ENCODE results near the gene RCN1.

Gene RCN1

DNA sequence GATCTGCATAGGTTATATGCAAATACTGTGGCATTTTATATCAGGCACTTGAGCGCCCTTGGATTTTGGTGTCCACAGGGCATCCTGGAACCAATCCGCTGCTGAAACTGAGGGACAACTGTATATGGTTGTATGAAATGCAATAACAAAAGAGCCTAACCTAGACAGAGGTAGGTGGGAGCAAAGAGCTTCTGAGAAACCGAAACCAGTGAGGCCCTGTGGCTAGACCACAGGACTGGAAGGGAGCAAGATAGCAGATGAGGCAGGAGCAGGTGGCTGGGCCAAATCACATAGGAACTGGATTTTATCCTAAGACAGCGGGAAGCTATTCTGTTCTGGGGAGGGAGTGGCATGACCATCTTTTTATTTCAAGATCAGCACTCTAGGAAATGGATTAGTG lies 30.1 kb downstream of the RCN1 start:
- no peak overlapping the region for H3K4me3 ChIP-seq (ENCODE audit: low read length)
- H3K9me3 ChIP-seq (ENCODE audit: insufficient read depth, low read length): no peaks in the 10 kb centered on the region
- no peak overlapping the region for H3K9ac ChIP-seq (ENCODE audit: low read length)
- H3K79me2 ChIP-seq (ENCODE audit: low read length): no peaks in the 10 kb centered on the region
- no peaks in the 10 kb centered on the region for H3K27me3 ChIP-seq (ENCODE audit: low read depth, low read length)
- TF ChIP-seq EZH2phosphoT487 (IDR thresholded peaks at IDR 0.05; ENCODE audit: low read depth): no peak
- TF ChIP-seq, protein P1, sequence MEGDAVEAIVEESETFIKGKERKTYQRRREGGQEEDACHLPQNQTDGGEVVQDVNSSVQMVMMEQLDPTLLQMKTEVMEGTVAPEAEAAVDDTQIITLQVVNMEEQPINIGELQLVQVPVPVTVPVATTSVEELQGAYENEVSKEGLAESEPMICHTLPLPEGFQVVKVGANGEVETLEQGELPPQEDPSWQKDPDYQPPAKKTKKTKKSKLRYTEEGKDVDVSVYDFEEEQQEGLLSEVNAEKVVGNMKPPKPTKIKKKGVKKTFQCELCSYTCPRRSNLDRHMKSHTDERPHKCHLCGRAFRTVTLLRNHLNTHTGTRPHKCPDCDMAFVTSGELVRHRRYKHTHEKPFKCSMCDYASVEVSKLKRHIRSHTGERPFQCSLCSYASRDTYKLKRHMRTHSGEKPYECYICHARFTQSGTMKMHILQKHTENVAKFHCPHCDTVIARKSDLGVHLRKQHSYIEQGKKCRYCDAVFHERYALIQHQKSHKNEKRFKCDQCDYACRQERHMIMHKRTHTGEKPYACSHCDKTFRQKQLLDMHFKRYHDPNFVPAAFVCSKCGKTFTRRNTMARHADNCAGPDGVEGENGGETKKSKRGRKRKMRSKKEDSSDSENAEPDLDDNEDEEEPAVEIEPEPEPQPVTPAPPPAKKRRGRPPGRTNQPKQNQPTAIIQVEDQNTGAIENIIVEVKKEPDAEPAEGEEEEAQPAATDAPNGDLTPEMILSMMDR (IDR thresholded peaks at IDR 0.05; ENCODE audit: low read depth, low read length): no peak
- no peak overlapping the region for H2AFZ ChIP-seq (ENCODE audit: low read depth, low read length)
- H4K20me1 ChIP-seq (ENCODE audit: insufficient read depth, low read length): no peaks in the 10 kb centered on the region
- no peak overlapping the region for H3K4me2 ChIP-seq (ENCODE audit: low read length)
- H3K4me1 ChIP-seq (ENCODE audit: low read length): peaks cover 4% of the 10 kb centered on the region; the same call in 1 of the 2 replicates
- H3K27ac ChIP-seq (ENCODE audit: low read length): no peak overlapping the region
- no peaks in the 10 kb centered on the region for H3K36me3 ChIP-seq (replicated peaks; ENCODE audit: low read depth, low read length)

GRCh38 chr11:32122200-32122599 lies 31.3 kb downstream of the RCN1 start:
- no peaks in the 10 kb centered on the region for H3K79me2 ChIP-seq (ENCODE audit: low read length)
- peaks cover 4% of the 10 kb centered on the region; the same call in 1 of the 2 replicates for H3K4me1 ChIP-seq (ENCODE audit: low read length)

GRCh38 chr11:32131321-32131720 lies 40.4 kb downstream of the RCN1 start:
- no peak overlapping the region for H3K4me2 ChIP-seq (ENCODE audit: low read length)

More at GRCh38 chr11:32122200-32122599, 31.3 kb downstream of the RCN1 start:
- Histone ChIP-seq H3K36me3 (replicated peaks; ENCODE audit: low read depth, low read length) (no peaks in the 10 kb centered on the region), H3K27me3 (ENCODE audit: low read depth, low read length) (peaks cover 1% of the 10 kb centered on the region; the same call in 1 of the 2 replicates), H3K4me3 (ENCODE audit: low read length) (no peak overlapping the region), H3K4me2 (ENCODE audit: low read length) (no peak overlapping the region), H3K9ac (ENCODE audit: low read length) (no peak overlapping the region), H4K20me1 (ENCODE audit: insufficient read depth, low read length) (no peaks in the 10 kb centered on the region), H2AFZ (ENCODE audit: low read depth, low read length) (no peak overlapping the region), H3K9me3 (ENCODE audit: insufficient read depth, low read length) (no peaks in the 10 kb centered on the region), H3K27ac (ENCODE audit: low read length) (no peak overlapping the region)
- TF ChIP-seq EZH2phosphoT487 (IDR thresholded peaks at IDR 0.05; ENCODE audit: low read depth): no peak
- TF ChIP-seq, protein P1 (IDR thresholded peaks at IDR 0.05; ENCODE audit: low read depth, low read length): no peak

DNA sequence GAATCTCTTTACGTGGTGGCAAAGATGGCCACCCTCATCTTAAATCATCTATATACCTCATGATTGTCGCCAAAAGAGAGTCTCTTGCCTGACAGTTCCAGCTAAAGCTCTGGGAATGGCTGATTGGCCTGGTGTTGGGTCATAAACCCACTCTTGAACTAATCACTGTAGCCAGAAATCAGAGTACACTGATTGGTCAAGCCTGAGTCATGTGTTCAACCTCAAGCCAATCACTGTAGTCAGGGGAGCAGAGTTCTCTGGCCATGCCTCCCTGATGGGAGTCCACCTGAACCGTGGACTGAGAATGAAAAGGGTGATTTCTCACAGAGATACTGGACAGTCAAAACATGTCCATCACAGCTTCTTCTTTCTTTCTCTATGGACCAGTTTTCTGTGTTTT lies 45.8 kb downstream of the RCN1 start:
- Histone ChIP-seq H3K27ac (ENCODE audit: low read length) (no peak overlapping the region), H3K4me2 (ENCODE audit: low read length) (no peak overlapping the region), H3K79me2 (ENCODE audit: low read length) (no peaks in the 10 kb centered on the region), H3K27me3 (ENCODE audit: low read depth, low read length) (no peaks in the 10 kb centered on the region), H3K9ac (ENCODE audit: low read length) (no peak overlapping the region), H3K36me3 (replicated peaks; ENCODE audit: low read depth, low read length) (no peaks in the 10 kb centered on the region), H3K4me1 (ENCODE audit: low read length) (peaks cover 14% of the 10 kb centered on the region), H3K9me3 (ENCODE audit: insufficient read depth, low read length) (no peaks in the 10 kb centered on the region), H4K20me1 (ENCODE audit: insufficient read depth, low read length) (no peaks in the 10 kb centered on the region), H3K4me3 (ENCODE audit: low read length) (no peak overlapping the region), H2AFZ (ENCODE audit: low read depth, low read length) (no peak overlapping the region)
- TF ChIP-seq, protein P1 (IDR thresholded peaks at IDR 0.05; ENCODE audit: low read depth, low read length): no peak
- no peak for TF ChIP-seq EZH2phosphoT487 (IDR thresholded peaks at IDR 0.05; ENCODE audit: low read depth)

More at GRCh38 chr11:32131321-32131720, 40.4 kb downstream of the RCN1 start:
- no peaks in the 10 kb centered on the region for H3K79me2 ChIP-seq (ENCODE audit: low read length)
- no peaks in the 10 kb centered on the region for H3K9me3 ChIP-seq (ENCODE audit: insufficient read depth, low read length)
- H3K4me1 ChIP-seq (ENCODE audit: low read length): no peaks in the 10 kb centered on the region
- TF ChIP-seq, protein P1 (IDR thresholded peaks at IDR 0.05; ENCODE audit: low read depth, low read length): no peak
- no peak for TF ChIP-seq EZH2phosphoT487 (IDR thresholded peaks at IDR 0.05; ENCODE audit: low read depth)
- peaks cover 10% of the 10 kb centered on the region; the same call in 1 of the 2 replicates for H3K27me3 ChIP-seq (ENCODE audit: low read depth, low read length)
- no peak overlapping the region for H3K9ac ChIP-seq (ENCODE audit: low read length)
- H2AFZ ChIP-seq (ENCODE audit: low read depth, low read length): no peak overlapping the region
- H3K4me3 ChIP-seq (ENCODE audit: low read length): no peak overlapping the region
- no peaks in the 10 kb centered on the region for H4K20me1 ChIP-seq (ENCODE audit: insufficient read depth, low read length)
- H3K27ac ChIP-seq (ENCODE audit: low read length): no peak overlapping the region
- no peaks in the 10 kb centered on the region for H3K36me3 ChIP-seq (replicated peaks; ENCODE audit: low read depth, low read length)

Measured in OCI-LY3 (cell line).